ENCODE measurements around the gene SLC9A1. TPM values are rescaled to one million over a fixed set of nuclear protein-coding genes. Genes with fewer than 3 reads are reported as not detected.
"Not testable (repeated sequence)": the region's sequence is repeated elsewhere in the genome, so short reads cannot be mapped to it uniquely, and the experiment has no call there.

The SLC9A1 gene
- total RNA-seq, 1 donor from 2014 or later = 13.6 TPM

DNA sequence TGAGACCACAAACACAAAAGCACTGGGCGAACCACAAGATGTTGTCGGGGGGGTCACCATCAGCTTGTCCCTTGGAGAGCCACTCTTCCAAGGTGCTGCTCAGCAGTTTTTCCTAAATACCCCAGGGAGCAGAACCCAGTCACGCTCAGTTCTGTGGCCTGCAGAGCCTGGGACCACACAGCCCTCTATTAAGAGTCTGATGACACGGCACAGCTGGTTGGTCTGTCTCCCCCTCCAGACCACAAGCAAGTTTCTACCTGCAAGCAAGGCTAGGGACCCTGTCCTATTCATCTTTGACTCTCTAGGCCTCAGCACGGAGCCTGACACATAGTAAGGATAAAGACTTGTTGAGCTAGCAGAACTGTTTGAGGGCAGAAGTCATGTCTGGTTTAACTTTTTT lies 28.5 kb downstream of the SLC9A1 start:
- Mint-ChIP-seq H3K4me3 (no peak overlapping the region), H3K9me3 (no peaks in the 10 kb centered on the region), H3K27ac (no peak overlapping the region), H3K27me3 (no peaks in the 10 kb centered on the region), H3K4me1 (peaks cover 4% of the 10 kb centered on the region), H3K36me3 (ENCODE audit: low read depth) (peaks cover 4% of the 10 kb centered on the region)
- ATAC-seq (ENCODE audit: low read depth) (no peak), DNase-seq (no peak)
- TF ChIP-seq, protein P1, sequence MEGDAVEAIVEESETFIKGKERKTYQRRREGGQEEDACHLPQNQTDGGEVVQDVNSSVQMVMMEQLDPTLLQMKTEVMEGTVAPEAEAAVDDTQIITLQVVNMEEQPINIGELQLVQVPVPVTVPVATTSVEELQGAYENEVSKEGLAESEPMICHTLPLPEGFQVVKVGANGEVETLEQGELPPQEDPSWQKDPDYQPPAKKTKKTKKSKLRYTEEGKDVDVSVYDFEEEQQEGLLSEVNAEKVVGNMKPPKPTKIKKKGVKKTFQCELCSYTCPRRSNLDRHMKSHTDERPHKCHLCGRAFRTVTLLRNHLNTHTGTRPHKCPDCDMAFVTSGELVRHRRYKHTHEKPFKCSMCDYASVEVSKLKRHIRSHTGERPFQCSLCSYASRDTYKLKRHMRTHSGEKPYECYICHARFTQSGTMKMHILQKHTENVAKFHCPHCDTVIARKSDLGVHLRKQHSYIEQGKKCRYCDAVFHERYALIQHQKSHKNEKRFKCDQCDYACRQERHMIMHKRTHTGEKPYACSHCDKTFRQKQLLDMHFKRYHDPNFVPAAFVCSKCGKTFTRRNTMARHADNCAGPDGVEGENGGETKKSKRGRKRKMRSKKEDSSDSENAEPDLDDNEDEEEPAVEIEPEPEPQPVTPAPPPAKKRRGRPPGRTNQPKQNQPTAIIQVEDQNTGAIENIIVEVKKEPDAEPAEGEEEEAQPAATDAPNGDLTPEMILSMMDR (IDR thresholded peaks at IDR 0.05) = no peak
- POLR2A ChIA-PET = interaction anchor here (0.6 kb wide), 1 partner anchor 9 kb away, joined by 4 read pairs; no protein-coding TSS in a partner anchor
- intact Hi-C loops (cut with micrococcal nuclease) = no loop called here
- CTCF ChIA-PET = no interaction called here

DNA sequence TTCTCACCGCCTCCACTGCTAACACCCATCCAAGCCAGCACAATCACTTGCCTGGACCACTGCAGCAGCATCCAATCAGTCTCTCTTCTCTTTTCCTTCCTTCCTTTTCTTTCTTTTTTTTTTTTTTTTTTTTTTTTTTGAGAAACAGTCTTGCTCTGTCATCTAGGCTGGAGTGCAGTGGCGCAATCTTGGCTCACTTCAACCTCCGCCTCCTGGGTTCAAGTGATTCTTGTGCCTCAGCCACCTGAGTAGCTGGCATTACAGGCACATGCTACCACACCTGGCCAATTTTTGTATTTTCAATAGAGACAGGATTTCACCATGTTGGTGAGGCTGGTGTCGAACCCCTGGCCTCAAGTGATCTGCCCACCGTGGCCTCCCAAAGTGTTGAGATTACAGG lies 29.8 kb downstream of the SLC9A1 start:
- ATAC-seq (ENCODE audit: low read depth); H3K27ac Mint-ChIP-seq; POLR2A ChIA-PET; H3K9me3 Mint-ChIP-seq; H3K4me3 Mint-ChIP-seq; H3K36me3 Mint-ChIP-seq (ENCODE audit: low read depth); DNase-seq; intact Hi-C loops (cut with micrococcal nuclease); H3K27me3 Mint-ChIP-seq; H3K4me1 Mint-ChIP-seq: not testable (repeated sequence)
- CTCF ChIA-PET = interaction anchor here (1.3 kb wide), 1 partner anchor 171 kb away, joined by 3 read pairs; no protein-coding TSS in a partner anchor

- Mint-ChIP-seq H3K36me3 (ENCODE audit: low read depth) (peaks cover 4% of the 10 kb centered on the region), H3K4me1 (no peaks in the 10 kb centered on the region), H3K27me3 (no peaks in the 10 kb centered on the region), H3K9me3 (no peaks in the 10 kb centered on the region), H3K27ac (no peak overlapping the region), H3K4me3 (no peak overlapping the region)
- intact Hi-C loops (cut with micrococcal nuclease) = no loop called here
- ChIA-PET CTCF (interaction anchor here (1.3 kb wide), 1 partner anchor 172 kb away, joined by 3 read pairs; no protein-coding TSS in a partner anchor), POLR2A (interaction anchor here (0.7 to 1.0 kb wide), 2 partner anchors 13 to 30 kb away, joined by 3 to 4 read pairs; partner anchors contain the start of gene SLC9A1)
- DNase-seq (no peak), ATAC-seq (ENCODE audit: low read depth) (no peak)
- TF ChIP-seq, protein P1 (IDR thresholded peaks at IDR 0.05) = no peak
These were observed 30.5 kb downstream of the SLC9A1 start for GRCh38 chr1:27124405-27124804.

DNA sequence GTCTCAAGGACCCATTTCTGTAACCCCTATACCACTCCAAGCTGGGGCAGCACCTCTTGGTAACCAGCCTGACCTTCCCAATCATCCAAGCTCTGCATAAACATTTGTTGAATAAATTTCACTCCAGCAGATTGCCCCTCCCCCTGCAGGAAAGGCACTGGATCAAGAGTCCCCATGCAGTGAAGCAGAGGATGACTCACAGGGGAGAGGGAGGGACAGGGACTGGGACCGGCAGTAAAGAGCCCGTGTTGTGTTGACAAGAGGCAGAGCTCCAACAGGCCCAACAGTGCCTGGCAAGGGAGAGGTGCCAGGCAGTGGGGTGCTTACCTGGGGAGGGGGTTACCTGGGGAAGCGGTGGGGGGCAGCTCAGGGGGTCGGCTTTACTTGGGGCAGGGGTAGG lies 32.3 kb downstream of the SLC9A1 start:
- H3K27ac Mint-ChIP-seq = no peak overlapping the region
- CTCF ChIA-PET = no interaction called here

GRCh38 chr1:27120854-27121253 lies 34.1 kb downstream of the SLC9A1 start:
- DNase-seq (no peak), ATAC-seq (ENCODE audit: low read depth) (no peak)
- no peak overlapping the region for H3K27ac Mint-ChIP-seq
- ChIA-PET CTCF (no interaction called here), POLR2A (no interaction called here)
- intact Hi-C loops (cut with micrococcal nuclease) = no loop called here
- no peaks in the 10 kb centered on the region for H3K27me3 Mint-ChIP-seq
- TF ChIP-seq, protein P1 (IDR thresholded peaks at IDR 0.05) = no peak
- peaks cover 2% of the 10 kb centered on the region for H3K36me3 Mint-ChIP-seq (ENCODE audit: low read depth)
- peaks cover 6% of the 10 kb centered on the region for H3K4me1 Mint-ChIP-seq
- no peaks in the 10 kb centered on the region for H3K9me3 Mint-ChIP-seq
- no peak overlapping the region for H3K4me3 Mint-ChIP-seq

More for the DNA sequence above, 32.3 kb downstream of the SLC9A1 start:
- POLR2A ChIA-PET = no interaction called here
- no peak overlapping the region for H3K4me3 Mint-ChIP-seq
- intact Hi-C loops (cut with micrococcal nuclease) = no loop called here
- no peaks in the 10 kb centered on the region for H3K9me3 Mint-ChIP-seq
- H3K27me3 Mint-ChIP-seq = no peaks in the 10 kb centered on the region
- no peak for ATAC-seq (ENCODE audit: low read depth)
- TF ChIP-seq, protein P1 (IDR thresholded peaks at IDR 0.05) = no peak
- no peaks in the 10 kb centered on the region for H3K4me1 Mint-ChIP-seq
- DNase-seq = no peak
- H3K36me3 Mint-ChIP-seq (ENCODE audit: low read depth) = peaks cover 2% of the 10 kb centered on the region

GRCh38 chr1:27118440-27118689 lies 36.6 kb downstream of the SLC9A1 start:
- POLR2A ChIA-PET = no interaction called here
- DNase-seq (no peak), ATAC-seq (ENCODE audit: low read depth) (no peak)
- TF ChIP-seq, protein P1 (IDR thresholded peaks at IDR 0.05) = no peak
- Mint-ChIP-seq H3K27me3 (no peaks in the 10 kb centered on the region), H3K36me3 (ENCODE audit: low read depth) (peaks cover 3% of the 10 kb centered on the region), H3K4me3 (no peak overlapping the region), H3K27ac (no peak overlapping the region), H3K4me1 (peaks cover 6% of the 10 kb centered on the region), H3K9me3 (no peaks in the 10 kb centered on the region)
- intact Hi-C loops (cut with micrococcal nuclease) = no loop called here
- CTCF ChIA-PET = interaction anchor here (0.7 kb wide), 1 partner anchor 72 kb away, joined by 3 read pairs; no protein-coding TSS in a partner anchor

Data from activated B cell treated with CpG ODN at 0.5 μM for 24 hours (primary cell).